Left cardiac atrium (tissue), 4 donors: ENCODE measurements around the gene HSF2BP. TPM values are rescaled to one million over a fixed set of nuclear protein-coding genes. Genes with fewer than 3 reads are reported as not detected.
A peak's percentile ranks its signal among the peaks of the same experiment; 100 is the strongest.
"Not testable (repeated sequence)": the region's sequence is repeated elsewhere in the genome, so short reads cannot be mapped to it uniquely, and the experiment has no call there.

Source experiments
- ATAC-seq, 2 donors: fragments of 200-7000 bp; cut with Tn5 transposase; one replicate each; pipeline ENCODE4 v1.9.1; 2020; ENCODE audit warnings: mild to moderate bottlenecking in 2 of 2, moderate library complexity in 2 of 2
- DNase-seq: peaks from one replicate; pipeline ENCODE4 v3.0.0-alpha.2; 2020
- intact Hi-C, 2 donors: fragments of 100-400 bp; cut with DNase I; formaldehyde crosslinking; loops; one replicate each; pipeline versions ENCODE4 v1.14.1 to v1.15.1; 2022 to 2023
- long read RNA-seq: library from polyadenylated mRNA; unstranded; transcript quantifications from one replicate; pipeline ENCODE4 v2.0.0, GENCODE V29; 2021
- total RNA-seq, 2 donors: library from RNA; stranded (reverse); fragmentation: NEBNext Ultra II Directional; extraction: Animal tissue kit (Norgen Biotek cat#: 25700); gene quantifications; one replicate each; pipeline ENCODE4 v1.2.1, GENCODE V29; 2021
- donor health status: DM: no; HTN: yes; CAD: no.
- donor health status: DM: no; HTN: yes; CAD: no; lungs with severe emphysema.
- donor health status: DM: yes; HTN: yes; CAD: no.
- donor health status: Dilated cardiomyopathy.

HSF2BP gene
- total RNA-seq, result under 1 TPM in 1 of 2 donors, not detected in 1; 0.68 TPM
- long read RNA-seq, result 0 reads

- ATAC-seq (peak; percentile 96), DNase-seq (peak; percentile 89)
- intact Hi-C loops, result no loop called here
Observed at GRCh38 chr21:43659136-43660000, at the start of gene HSF2BP, which contains the start of gene RRP1B. HSF2BP (minus strand) TSS chr21:43659488; CDS start chr21:43658096, 1,392 bp downstream. RRP1B (plus strand) TSS chr21:43659560; CDS start chr21:43659665, 105 bp downstream.

GRCh38 chr21:43708745-43709381 lies 49.6 kb upstream of the HSF2BP start:
- intact Hi-C loops, result no loop called here
- ATAC-seq, result no peak
- DNase-seq, result no peak

GRCh38 chr21:43707462-43707861 lies 48.2 kb upstream of the HSF2BP start:
- ATAC-seq (no peak), DNase-seq (no peak)
- intact Hi-C loops, result no loop called here

GRCh38 chr21:43703035-43703880 lies 44.0 kb upstream of the HSF2BP start:
- ATAC-seq, result peak; percentile 62 to 75
- intact Hi-C loops, result no loop called here
- DNase-seq, result peak; percentile 72

- intact Hi-C loops, result no loop called here
- DNase-seq, result no peak
- ATAC-seq, result peak; percentile 21 to 42
Observed at GRCh38 chr21:43702785-43703034, 43.4 kb upstream of the HSF2BP start.

- intact Hi-C loops, result no loop called here
- ATAC-seq (peak; percentile 29 to 36), DNase-seq (no peak)
Observed at GRCh38 chr21:43701936-43702784, 42.9 kb upstream of the HSF2BP start.

GRCh38 chr21:43699933-43700599 lies 40.8 kb upstream of the HSF2BP start:
- intact Hi-C loops, result no loop called here
- ATAC-seq (no peak), DNase-seq (no peak)

GRCh38 chr21:43699492-43699777 lies 40.1 kb upstream of the HSF2BP start:
- ATAC-seq, intact Hi-C loops, DNase-seq: not testable (repeated sequence)

- intact Hi-C loops, result no loop called here
- ATAC-seq (no peak), DNase-seq (no peak)
Observed at GRCh38 chr21:43697758-43698643, 38.7 kb upstream of the HSF2BP start.

GRCh38 chr21:43696214-43696613 lies 36.9 kb upstream of the HSF2BP start:
- DNase-seq (no peak), ATAC-seq (no peak)
- intact Hi-C loops, result no loop called here

GRCh38 chr21:43694437-43695079 lies 35.3 kb upstream of the HSF2BP start:
- ATAC-seq, result no peak
- DNase-seq, result no peak
- intact Hi-C loops, result no loop called here

GRCh38 chr21:43693981-43694380 lies 34.7 kb upstream of the HSF2BP start:
- intact Hi-C loops, result no loop called here
- DNase-seq (no peak), ATAC-seq (no peak)

GRCh38 chr21:43692949-43693348 lies 33.7 kb upstream of the HSF2BP start:
- ATAC-seq, result no peak
- DNase-seq, result no peak
- intact Hi-C loops, result no loop called here

GRCh38 chr21:43691801-43692200 lies 32.5 kb upstream of the HSF2BP start:
- intact Hi-C loops, result no loop called here
- ATAC-seq (no peak), DNase-seq (no peak)

GRCh38 chr21:43691086-43691795 lies 32.0 kb upstream of the HSF2BP start:
- ATAC-seq, result no peak
- no peak for DNase-seq
- intact Hi-C loops, result no loop called here

GRCh38 chr21:43690346-43690745 lies 31.1 kb upstream of the HSF2BP start:
- ATAC-seq (no peak), DNase-seq (no peak)
- intact Hi-C loops, result no loop called here
